Choroid plexus epithelial cell (primary cell): ENCODE data around the gene PLCL2.

ENCODE experiments used
- DNase-seq: peaks from one replicate; pipeline ENCODE4 v3.0.0-alpha.2; 2010; ENCODE audit warnings: low read depth
- H3K4me3 ChIP-seq: 2 replicates; pipeline ENCODE4 v1.5.1; 2011; ENCODE audit warnings: low read depth, mild to moderate bottlenecking, control low read depth, low read length, moderate library complexity
- CTCF ChIP-seq: conservative IDR thresholded peaks from 2 replicates; pipeline ENCODE4 v1.5.1; 2011; ENCODE audit warnings: low read depth, mild to moderate bottlenecking, control low read depth, inconsistent platforms, low read length, moderate library complexity

Gene PLCL2

GRCh38 chr3:17003457-17003856 lies 118.7 kb downstream of the PLCL2 start:
- no peak for DNase-seq
- H3K4me3 ChIP-seq, result no peak overlapping the region
- no peak for TF ChIP-seq CTCF

GRCh38 chr3:17006132-17006852 lies 121.5 kb downstream of the PLCL2 start:
- no peak overlapping the region for H3K4me3 ChIP-seq
- TF ChIP-seq CTCF, result no peak
- DNase-seq, result no peak

GRCh38 chr3:17007284-17007683 lies 122.5 kb downstream of the PLCL2 start:
- no peak overlapping the region for H3K4me3 ChIP-seq
- DNase-seq, result no peak
- no peak for TF ChIP-seq CTCF

GRCh38 chr3:17009826-17010225 lies 125.1 kb downstream of the PLCL2 start:
- no peak overlapping the region for H3K4me3 ChIP-seq
- TF ChIP-seq CTCF, result no peak
- DNase-seq, result no peak

- no peak for TF ChIP-seq CTCF
- H3K4me3 ChIP-seq, result no peak overlapping the region
- DNase-seq, result no peak
Observed at GRCh38 chr3:17011728-17012338, 127.1 kb downstream of the PLCL2 start.

GRCh38 chr3:17013050-17013449 lies 128.3 kb downstream of the PLCL2 start:
- DNase-seq, result no peak
- no peak for TF ChIP-seq CTCF
- H3K4me3 ChIP-seq, result no peak overlapping the region

GRCh38 chr3:17013571-17013970 lies 128.8 kb downstream of the PLCL2 start:
- H3K4me3 ChIP-seq, result no peak overlapping the region
- no peak for DNase-seq
- no peak for TF ChIP-seq CTCF
